Fibroblast of villous mesenchyme (primary cell): ENCODE measurements around the gene SLC16A12. TPM values are rescaled to one million over a fixed set of nuclear protein-coding genes. Genes with fewer than 3 reads are reported as not detected.

Experiments used
- DNase-seq: peaks from one replicate; pipeline ENCODE4 v3.0.0-alpha.2; 2010; ENCODE audit warnings: low read depth
- H3K4me3 ChIP-seq: 2 replicates; pipeline ENCODE4 v1.5.1; 2011; ENCODE audit warnings: low read depth, mild to moderate bottlenecking, low read length
- CTCF ChIP-seq: IDR thresholded peaks from 2 replicates; pipeline ENCODE4 v1.5.1; 2012; ENCODE audit warnings: low read depth, mild to moderate bottlenecking, low read length; ENCODE audit not compliant: insufficient read depth
- total RNA-seq: library from RNA; depleted of rRNA; stranded (reverse); fragments of >200 nt; gene quantifications from 2 replicates; pipeline ENCODE4 v1.2.3, GENCODE V29; 2012

Gene SLC16A12
- total RNA-seq, 1 donor = under 0.01 TPM

- DNase-seq = no peak
- H3K4me3 ChIP-seq = no peak overlapping the region
- no peak for TF ChIP-seq CTCF
Observed at GRCh38 chr10:89574368-89574767, 39.0 kb upstream of the SLC16A12 start.

- no peak for DNase-seq
- no peak for TF ChIP-seq CTCF
- H3K4me3 ChIP-seq = no peak overlapping the region
Observed at GRCh38 chr10:89567576-89568245, 32.3 kb upstream of the SLC16A12 start.

- DNase-seq = no peak
- H3K4me3 ChIP-seq = no peak overlapping the region
- TF ChIP-seq CTCF = no peak
Observed at GRCh38 chr10:89566992-89567391, 31.6 kb upstream of the SLC16A12 start.

- peak; percentile 57 for DNase-seq
- no peak overlapping the region for H3K4me3 ChIP-seq
- no peak for TF ChIP-seq CTCF
Observed at GRCh38 chr10:89566095-89566950, 30.9 kb upstream of the SLC16A12 start.

- no peak for DNase-seq
- H3K4me3 ChIP-seq = no peak overlapping the region
- no peak for TF ChIP-seq CTCF
Observed at GRCh38 chr10:89565180-89565579, 29.8 kb upstream of the SLC16A12 start.

- TF ChIP-seq CTCF = peak; percentile 69
- DNase-seq = peak; percentile 63
- H3K4me3 ChIP-seq = no peak overlapping the region
Observed at GRCh38 chr10:89563861-89564478, 28.6 kb upstream of the SLC16A12 start.
